Measurements from ENCODE around the gene GDE1.

Gene GDE1

GRCh38 chr16:19490619-19491018, 31.3 kb downstream of the GDE1 start:
- DNase-seq: no peak

- DNase-seq: no peak
Measured at GRCh38 chr16:19488213-19488640, 33.7 kb downstream of the GDE1 start.

- no peak for DNase-seq
Measured at GRCh38 chr16:19486750-19487325, 35.1 kb downstream of the GDE1 start.

GRCh38 chr16:19486051-19486450, 35.8 kb downstream of the GDE1 start:
- DNase-seq: no peak

- no peak for DNase-seq
Measured at GRCh38 chr16:19485611-19486010, 36.3 kb downstream of the GDE1 start.

GRCh38 chr16:19484096-19484495, 37.8 kb downstream of the GDE1 start:
- no peak for DNase-seq

GRCh38 chr16:19482291-19482690, 39.6 kb downstream of the GDE1 start:
- DNase-seq: no peak

GRCh38 chr16:19481769-19482168, 40.1 kb downstream of the GDE1 start:
- no peak for DNase-seq

GRCh38 chr16:19481296-19481695, 40.6 kb downstream of the GDE1 start:
- DNase-seq: no peak

GRCh38 chr16:19479302-19479721, 42.6 kb downstream of the GDE1 start:
- no peak for DNase-seq

- no peak for DNase-seq
Measured at GRCh38 chr16:19478505-19478904, 43.4 kb downstream of the GDE1 start.

- no peak for DNase-seq
Measured at GRCh38 chr16:19474617-19475016, 47.3 kb downstream of the GDE1 start.

GRCh38 chr16:19472482-19472881, 49.4 kb downstream of the GDE1 start:
- no peak for DNase-seq

GRCh38 chr16:19468300-19468699, 53.6 kb downstream of the GDE1 start:
- DNase-seq: no peak

GRCh38 chr16:19463468-19464315, 58.2 kb downstream of the GDE1 start:
- DNase-seq: no peak

GRCh38 chr16:19460397-19460796, 61.5 kb downstream of the GDE1 start:
- DNase-seq: no peak

- no peak for DNase-seq
Measured at GRCh38 chr16:19458722-19459379, 63.0 kb downstream of the GDE1 start.

Data from anterior cingulate cortex (tissue), 58 donors.